ENCODE measurements around the gene RAB29.
"Not testable (repeated sequence)": the region's sequence is repeated elsewhere in the genome, so short reads cannot be mapped to it uniquely, and the experiment has no call there.

Gene RAB29

DNA sequence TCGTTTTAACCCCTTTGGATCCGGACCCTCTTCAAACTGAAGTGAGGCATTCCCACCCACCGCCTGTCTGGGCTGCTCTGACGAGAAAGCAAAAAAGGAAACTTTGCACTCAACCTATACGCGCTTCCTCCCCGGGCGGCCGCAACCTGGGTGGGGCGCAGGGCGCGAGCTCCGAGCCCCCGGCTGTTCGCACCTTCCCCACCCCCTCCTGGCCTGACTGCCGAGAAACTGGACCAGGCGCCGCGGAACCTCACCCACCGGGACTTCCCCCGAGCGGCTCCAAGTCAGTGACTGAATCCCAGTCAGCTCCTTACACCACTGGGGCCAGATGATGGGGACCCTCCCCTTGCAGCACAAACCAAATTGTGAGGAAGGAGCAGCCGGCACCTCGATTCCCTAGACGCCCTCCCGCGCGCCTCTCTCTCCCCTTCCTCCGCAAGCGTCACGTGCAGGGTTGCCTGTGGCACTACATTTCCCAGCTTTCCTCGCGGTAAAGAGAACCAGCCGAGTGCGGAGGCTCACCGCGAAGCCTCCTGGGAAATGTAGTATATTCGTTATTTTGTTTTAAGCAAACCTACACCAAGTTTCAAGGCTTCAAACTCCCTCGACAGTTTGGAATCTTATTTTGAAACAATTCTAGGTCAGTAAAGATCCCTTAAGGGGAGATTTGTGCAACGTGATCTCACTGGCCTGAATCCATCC lies at the start of gene RAB29:
TSS of gene RAB29 (minus strand) at position 468 of the 702 bp plus-strand sequence. CDS start 526 bp downstream, outside the sequence.
- H3K4me3 ChIP-seq (ENCODE audit: low read depth in 1 of 2, low read length in 1 of 2): peak within 1 kb of the TSS; percentile 82 to 90
- TF ChIP-seq, protein P1, sequence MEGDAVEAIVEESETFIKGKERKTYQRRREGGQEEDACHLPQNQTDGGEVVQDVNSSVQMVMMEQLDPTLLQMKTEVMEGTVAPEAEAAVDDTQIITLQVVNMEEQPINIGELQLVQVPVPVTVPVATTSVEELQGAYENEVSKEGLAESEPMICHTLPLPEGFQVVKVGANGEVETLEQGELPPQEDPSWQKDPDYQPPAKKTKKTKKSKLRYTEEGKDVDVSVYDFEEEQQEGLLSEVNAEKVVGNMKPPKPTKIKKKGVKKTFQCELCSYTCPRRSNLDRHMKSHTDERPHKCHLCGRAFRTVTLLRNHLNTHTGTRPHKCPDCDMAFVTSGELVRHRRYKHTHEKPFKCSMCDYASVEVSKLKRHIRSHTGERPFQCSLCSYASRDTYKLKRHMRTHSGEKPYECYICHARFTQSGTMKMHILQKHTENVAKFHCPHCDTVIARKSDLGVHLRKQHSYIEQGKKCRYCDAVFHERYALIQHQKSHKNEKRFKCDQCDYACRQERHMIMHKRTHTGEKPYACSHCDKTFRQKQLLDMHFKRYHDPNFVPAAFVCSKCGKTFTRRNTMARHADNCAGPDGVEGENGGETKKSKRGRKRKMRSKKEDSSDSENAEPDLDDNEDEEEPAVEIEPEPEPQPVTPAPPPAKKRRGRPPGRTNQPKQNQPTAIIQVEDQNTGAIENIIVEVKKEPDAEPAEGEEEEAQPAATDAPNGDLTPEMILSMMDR (IDR thresholded peaks at IDR 0.05): no peak
- peaks cover 5% of the 10 kb centered on the region for H3K36me3 ChIP-seq
- peak within 1 kb of the TSS; percentile 73 for H3K27ac ChIP-seq
- H3K9me3 ChIP-seq: no peaks in the 10 kb centered on the region
- no peaks in the 10 kb centered on the region for H3K27me3 ChIP-seq
- H3K4me1 ChIP-seq (ENCODE audit: control insufficient read depth in 1 of 2, insufficient read depth in 1 of 2, low read depth in 1 of 2, low read length in 1 of 2): peaks cover 28 to 31% of the 10 kb centered on the region in 2 experiments

GRCh38 chr1:205824180-205824579 lies 48.9 kb upstream of the RAB29 start:
- peaks cover 34% of the 10 kb centered on the region for H3K27me3 ChIP-seq
- no peaks in the 10 kb centered on the region for H3K9me3 ChIP-seq
- H3K4me1 ChIP-seq (ENCODE audit: control insufficient read depth in 1 of 2, insufficient read depth in 1 of 2, low read depth in 1 of 2, low read length in 1 of 2): no peaks in the 10 kb centered on the region
- TF ChIP-seq, protein P1 (IDR thresholded peaks at IDR 0.05): no peak
- H3K36me3 ChIP-seq: no peaks in the 10 kb centered on the region
- no peak overlapping the region for H3K4me3 ChIP-seq (ENCODE audit: low read depth in 1 of 2, low read length in 1 of 2)
- H3K27ac ChIP-seq: no peak overlapping the region

GRCh38 chr1:205823260-205823659 lies 48.0 kb upstream of the RAB29 start:
- H3K36me3 ChIP-seq; H3K27ac ChIP-seq; H3K4me1 ChIP-seq (ENCODE audit: control insufficient read depth in 1 of 2, insufficient read depth in 1 of 2, low read depth in 1 of 2, low read length in 1 of 2); H3K9me3 ChIP-seq; H3K4me3 ChIP-seq (ENCODE audit: low read depth in 1 of 2, low read length in 1 of 2): not testable (repeated sequence)
- peaks cover 39% of the 10 kb centered on the region for H3K27me3 ChIP-seq

DNA sequence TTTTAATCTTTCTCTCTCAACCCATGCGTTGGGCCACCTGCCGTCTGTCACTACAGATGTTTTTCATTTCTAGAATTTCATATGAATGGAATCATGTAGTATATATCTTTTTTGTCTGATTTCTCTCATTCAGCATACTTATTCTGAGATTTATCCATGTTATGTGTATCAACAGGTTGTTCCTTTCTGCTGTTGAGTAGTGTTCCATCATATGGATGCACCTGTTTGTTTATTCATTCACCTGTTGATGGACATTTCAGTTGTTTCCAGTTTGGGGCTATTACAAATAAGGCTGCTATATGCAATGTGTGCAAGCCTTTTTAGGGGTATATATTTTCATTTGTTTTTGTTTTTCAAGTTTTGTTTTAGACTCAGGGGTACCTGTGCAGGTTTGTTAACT lies 47.1 kb upstream of the RAB29 start:
- H3K27ac ChIP-seq: no peak overlapping the region
- H3K27me3 ChIP-seq: peaks cover 36% of the 10 kb centered on the region
- no peaks in the 10 kb centered on the region for H3K9me3 ChIP-seq
- H3K4me1 ChIP-seq (ENCODE audit: control insufficient read depth in 1 of 2, insufficient read depth in 1 of 2, low read depth in 1 of 2, low read length in 1 of 2): no peaks in the 10 kb centered on the region
- H3K4me3 ChIP-seq (ENCODE audit: low read depth in 1 of 2, low read length in 1 of 2): no peak overlapping the region
- TF ChIP-seq, protein P1 (IDR thresholded peaks at IDR 0.05): no peak
- no peaks in the 10 kb centered on the region for H3K36me3 ChIP-seq

GRCh38 chr1:205817988-205818387 lies 42.7 kb upstream of the RAB29 start:
- H3K9me3 ChIP-seq: no peaks in the 10 kb centered on the region
- peaks cover 7 to 10% of the 10 kb centered on the region in 2 experiments for H3K4me1 ChIP-seq (ENCODE audit: control insufficient read depth in 1 of 2, insufficient read depth in 1 of 2, low read depth in 1 of 2, low read length in 1 of 2)
- no peak overlapping the region for H3K4me3 ChIP-seq (ENCODE audit: low read depth in 1 of 2, low read length in 1 of 2)
- no peak overlapping the region for H3K27ac ChIP-seq
- TF ChIP-seq, protein P1 (IDR thresholded peaks at IDR 0.05): no peak
- no peaks in the 10 kb centered on the region for H3K36me3 ChIP-seq
- peaks cover 63% of the 10 kb centered on the region for H3K27me3 ChIP-seq

DNA sequence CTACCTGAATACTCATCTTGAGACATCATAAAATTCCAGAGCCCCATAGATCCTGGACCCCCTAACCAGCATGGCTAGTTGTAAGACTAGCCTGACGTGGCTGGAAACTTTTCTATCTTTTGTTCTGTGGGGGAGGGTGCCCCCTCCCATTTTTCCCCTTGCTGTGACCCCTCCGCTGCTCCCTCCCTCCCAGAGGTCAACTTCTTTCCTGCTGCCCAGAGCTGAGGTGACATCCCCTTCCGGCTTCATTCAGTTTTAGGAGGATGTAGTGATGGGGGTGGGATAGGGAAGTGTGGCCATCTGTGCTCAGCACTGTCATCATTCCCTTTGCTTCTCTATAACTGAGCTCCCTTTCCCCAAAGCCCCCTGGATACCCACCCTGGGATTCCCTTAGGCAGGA lies 42.1 kb upstream of the RAB29 start:
- Histone ChIP-seq H3K36me3 (no peaks in the 10 kb centered on the region), H3K27me3 (peaks cover 69% of the 10 kb centered on the region), H3K27ac (no peak overlapping the region), H3K4me1 (ENCODE audit: control insufficient read depth in 1 of 2, insufficient read depth in 1 of 2, low read depth in 1 of 2, low read length in 1 of 2) (peaks cover 7 to 16% of the 10 kb centered on the region in 2 experiments), H3K9me3 (no peaks in the 10 kb centered on the region), H3K4me3 (ENCODE audit: low read depth in 1 of 2, low read length in 1 of 2) (no peak overlapping the region)
- TF ChIP-seq, protein P1 (IDR thresholded peaks at IDR 0.05): no peak

Measured in neutrophil (primary cell).